ENCODE measurements around the gene CDX2.

The CDX2 gene

GRCh38 chr13:27973961-27974662 lies 5.0 kb upstream of the CDX2 start:
- in situ Hi-C loops (cut with HindIII; ENCODE audit: low sequenced_read_pairs), result no loop called here
- no peak for TF ChIP-seq CTCF (IDR thresholded peaks at IDR 0.05; ENCODE audit: low read depth, low read length)
- DNase-seq (ENCODE audit: low read depth, low spot score), result no peak

GRCh38 chr13:27973291-27973690 lies 4.2 kb upstream of the CDX2 start:
- in situ Hi-C loops (cut with HindIII; ENCODE audit: low sequenced_read_pairs), result no loop called here

More at GRCh38 chr13:27973961-27974662, 5.0 kb upstream of the CDX2 start:
- no peak overlapping the region for H3K4me3 ChIP-seq (ENCODE audit: low read depth, low read length)

GRCh38 chr13:27972478-27972820 lies 3.3 kb upstream of the CDX2 start:
- DNase-seq (ENCODE audit: low read depth, low spot score), result no peak
- no peak for TF ChIP-seq CTCF (IDR thresholded peaks at IDR 0.05; ENCODE audit: low read depth, low read length)
- in situ Hi-C loops (cut with HindIII; ENCODE audit: low sequenced_read_pairs), result no loop called here
- H3K4me3 ChIP-seq (ENCODE audit: low read depth, low read length), result no peak overlapping the region

More at GRCh38 chr13:27973291-27973690, 4.2 kb upstream of the CDX2 start:
- H3K4me3 ChIP-seq (ENCODE audit: low read depth, low read length), result no peak overlapping the region
- TF ChIP-seq CTCF (IDR thresholded peaks at IDR 0.05; ENCODE audit: low read depth, low read length), result no peak
- DNase-seq (ENCODE audit: low read depth, low spot score), result no peak

GRCh38 chr13:27971776-27972477 lies 2.8 kb upstream of the CDX2 start:
- in situ Hi-C loops (cut with HindIII; ENCODE audit: low sequenced_read_pairs), result no loop called here
- DNase-seq (ENCODE audit: low read depth, low spot score), result no peak
- TF ChIP-seq CTCF (IDR thresholded peaks at IDR 0.05; ENCODE audit: low read depth, low read length), result no peak
- H3K4me3 ChIP-seq (ENCODE audit: low read depth, low read length), result no peak overlapping the region

GRCh38 chr13:27971236-27971645 lies 2.1 kb upstream of the CDX2 start:
- no peak for DNase-seq (ENCODE audit: low read depth, low spot score)
- H3K4me3 ChIP-seq (ENCODE audit: low read depth, low read length), result no peak overlapping the region
- no peak for TF ChIP-seq CTCF (IDR thresholded peaks at IDR 0.05; ENCODE audit: low read depth, low read length)
- in situ Hi-C loops (cut with HindIII; ENCODE audit: low sequenced_read_pairs), result no loop called here

- in situ Hi-C loops (cut with HindIII; ENCODE audit: low sequenced_read_pairs), result no loop called here
- no peak for TF ChIP-seq CTCF (IDR thresholded peaks at IDR 0.05; ENCODE audit: low read depth, low read length)
- H3K4me3 ChIP-seq (ENCODE audit: low read depth, low read length), result no peak overlapping the region
- DNase-seq (ENCODE audit: low read depth, low spot score), result no peak
These were observed 1.5 kb upstream of the CDX2 start for GRCh38 chr13:27970382-27971235.
